ENCODE data around the gene LARGE2.

The LARGE2 gene

GRCh38 chr11:45922425-45923082 is at the start of gene LARGE2:
TSS of gene LARGE2 (plus strand) at chr11:45922656. CDS start at chr11:45922883, 227 bp downstream.
- peak; percentile 77 for DNase-seq (ENCODE audit: low spot score)

- DNase-seq (ENCODE audit: low spot score), result no peak
These were observed 46.1 kb upstream of the LARGE2 start for GRCh38 chr11:45876401-45876800.

GRCh38 chr11:45877221-45877620 is 45.2 kb upstream of the LARGE2 start:
- DNase-seq (ENCODE audit: low spot score), result no peak

- DNase-seq (ENCODE audit: low spot score), result no peak
These were observed 44.6 kb upstream of the LARGE2 start for GRCh38 chr11:45877845-45878244.

GRCh38 chr11:45879803-45880686 is 42.4 kb upstream of the LARGE2 start:
- no peak for DNase-seq (ENCODE audit: low spot score)

- no peak for DNase-seq (ENCODE audit: low spot score)
These were observed 41.5 kb upstream of the LARGE2 start for GRCh38 chr11:45880772-45881570.

- DNase-seq (ENCODE audit: low spot score), result no peak
These were observed 40.6 kb upstream of the LARGE2 start for GRCh38 chr11:45881708-45882368.

- no peak for DNase-seq (ENCODE audit: low spot score)
These were observed 37.8 kb upstream of the LARGE2 start for GRCh38 chr11:45884596-45885185.

- DNase-seq (ENCODE audit: low spot score), result peak; percentile 97
These were observed 37.1 kb upstream of the LARGE2 start, which contains the start of gene MAPK8IP1 for GRCh38 chr11:45885274-45885920. TSS of gene MAPK8IP1 (plus strand) at chr11:45885651. CDS start at chr11:45885821, 170 bp downstream.

GRCh38 chr11:45885921-45886721 is 36.3 kb upstream of the LARGE2 start:
- peak; percentile 56 for DNase-seq (ENCODE audit: low spot score)

GRCh38 chr11:45886816-45887520 is 35.5 kb upstream of the LARGE2 start:
- DNase-seq (ENCODE audit: low spot score), result no peak

GRCh38 chr11:45887587-45887986 is 34.9 kb upstream of the LARGE2 start:
- no peak for DNase-seq (ENCODE audit: low spot score)

GRCh38 chr11:45889555-45889954 is 32.9 kb upstream of the LARGE2 start:
- DNase-seq (ENCODE audit: low spot score), result no peak

- DNase-seq (ENCODE audit: low spot score), result no peak
These were observed 32.5 kb upstream of the LARGE2 start for GRCh38 chr11:45889966-45890365.

- DNase-seq (ENCODE audit: low spot score), result no peak
These were observed 31.4 kb upstream of the LARGE2 start for GRCh38 chr11:45890886-45891550.

GRCh38 chr11:45892856-45893255 is 29.6 kb upstream of the LARGE2 start:
- no peak for DNase-seq (ENCODE audit: low spot score)

- no peak for DNase-seq (ENCODE audit: low spot score)
These were observed 27.8 kb upstream of the LARGE2 start for GRCh38 chr11:45894555-45895247.

GRCh38 chr11:45895553-45896259 is 26.8 kb upstream of the LARGE2 start:
- no peak for DNase-seq (ENCODE audit: low spot score)

All from D341Med (cell line).